ENCODE results near the gene SMKR1.
"Not testable (repeated sequence)": the region's sequence is repeated elsewhere in the genome, so short reads cannot be mapped to it uniquely, and the experiment has no call there.

SMKR1 gene

GRCh38 chr7:129522971-129523340 is 20.6 kb downstream of the SMKR1 start:
- Histone ChIP-seq H3K9me3 (ENCODE audit: insufficient read depth, low read depth, low read length) (peaks cover 1% of the 10 kb centered on the region), H3K4me2 (ENCODE audit: low read length) (no peak overlapping the region), H2BK120ac (ENCODE audit: insufficient read depth, low read length, poor library complexity) (no peak overlapping the region), H3K36me3 (ENCODE audit: control insufficient read depth in 1 of 2, insufficient read depth in 2 of 2, low read length in 2 of 2) (no peaks in the 10 kb centered on the region), H2AFZ (ENCODE audit: insufficient read depth, low read length, poor library complexity) (no peak overlapping the region), H3K9ac (ENCODE audit: low read length) (no peak overlapping the region), H3K23ac (ENCODE audit: low read length) (no peak overlapping the region), H3K4me3 (ENCODE audit: low read depth, low read length) (no peak overlapping the region), H3K18ac (ENCODE audit: low read length) (no peak overlapping the region), H3K4me1 (ENCODE audit: control insufficient read depth in 1 of 2, insufficient read depth in 2 of 2, low read length in 2 of 2) (no peaks in the 10 kb centered on the region), H4K91ac (ENCODE audit: low read depth, low read length) (no peak overlapping the region), H3K79me2 (ENCODE audit: control insufficient read depth, insufficient read depth, low read length, poor library complexity) (no peaks in the 10 kb centered on the region), H3K4ac (ENCODE audit: low read depth, low read length) (no peak overlapping the region), H3K27ac (ENCODE audit: low read depth, low read length) (no peak overlapping the region), H2BK5ac (ENCODE audit: low read depth, low read length, poor library complexity) (no peak overlapping the region), H2AK5ac (ENCODE audit: low read length) (no peak overlapping the region), H2BK12ac (ENCODE audit: low read length) (no peak overlapping the region), H4K8ac (ENCODE audit: low read depth, low read length) (no peak overlapping the region), H3K14ac (ENCODE audit: low read length) (no peak overlapping the region), H3K79me1 (ENCODE audit: low read length) (no peaks in the 10 kb centered on the region), H4K12ac (ENCODE audit: low read depth, low read length) (no peak overlapping the region), H3K27me3 (ENCODE audit: insufficient read depth, low read length) (no peaks in the 10 kb centered on the region)
- DNase-seq, result no peak
- no CpG with 5 or more reads among the region's 5 CpGs for WGBS (ENCODE audit: extremely low coverage, insufficient coverage, insufficient read length)

- no peak for DNase-seq
- Histone ChIP-seq H2AK5ac (ENCODE audit: low read length) (no peak overlapping the region), H3K27me3 (ENCODE audit: insufficient read depth, low read length) (no peaks in the 10 kb centered on the region), H3K79me1 (ENCODE audit: low read length) (no peaks in the 10 kb centered on the region), H3K79me2 (ENCODE audit: control insufficient read depth, insufficient read depth, low read length, poor library complexity) (no peaks in the 10 kb centered on the region), H2BK12ac (ENCODE audit: low read length) (no peak overlapping the region), H3K4me1 (ENCODE audit: control insufficient read depth in 1 of 2, insufficient read depth in 2 of 2, low read length in 2 of 2) (no peaks in the 10 kb centered on the region), H3K9ac (ENCODE audit: low read length) (no peak overlapping the region), H4K12ac (ENCODE audit: low read depth, low read length) (no peak overlapping the region), H2BK120ac (ENCODE audit: insufficient read depth, low read length, poor library complexity) (no peak overlapping the region), H3K23ac (ENCODE audit: low read length) (no peak overlapping the region), H3K4me2 (ENCODE audit: low read length) (no peak overlapping the region), H3K14ac (ENCODE audit: low read length) (no peak overlapping the region), H2AFZ (ENCODE audit: insufficient read depth, low read length, poor library complexity) (no peak overlapping the region), H2BK5ac (ENCODE audit: low read depth, low read length, poor library complexity) (no peak overlapping the region), H3K27ac (ENCODE audit: low read depth, low read length) (no peak overlapping the region), H4K91ac (ENCODE audit: low read depth, low read length) (no peak overlapping the region), H3K36me3 (ENCODE audit: control insufficient read depth in 1 of 2, insufficient read depth in 2 of 2, low read length in 2 of 2) (no peaks in the 10 kb centered on the region), H3K18ac (ENCODE audit: low read length) (no peak overlapping the region), H3K9me3 (ENCODE audit: insufficient read depth, low read depth, low read length) (no peaks in the 10 kb centered on the region), H3K4me3 (ENCODE audit: low read depth, low read length) (no peak overlapping the region), H3K4ac (ENCODE audit: low read depth, low read length) (no peak overlapping the region), H4K8ac (ENCODE audit: low read depth, low read length) (no peak overlapping the region)
- no CpG with 5 or more reads among the region's 3 CpGs for WGBS (ENCODE audit: extremely low coverage, insufficient coverage, insufficient read length)
Observed at GRCh38 chr7:129523924-129524323, 21.6 kb downstream of the SMKR1 start.

DNA sequence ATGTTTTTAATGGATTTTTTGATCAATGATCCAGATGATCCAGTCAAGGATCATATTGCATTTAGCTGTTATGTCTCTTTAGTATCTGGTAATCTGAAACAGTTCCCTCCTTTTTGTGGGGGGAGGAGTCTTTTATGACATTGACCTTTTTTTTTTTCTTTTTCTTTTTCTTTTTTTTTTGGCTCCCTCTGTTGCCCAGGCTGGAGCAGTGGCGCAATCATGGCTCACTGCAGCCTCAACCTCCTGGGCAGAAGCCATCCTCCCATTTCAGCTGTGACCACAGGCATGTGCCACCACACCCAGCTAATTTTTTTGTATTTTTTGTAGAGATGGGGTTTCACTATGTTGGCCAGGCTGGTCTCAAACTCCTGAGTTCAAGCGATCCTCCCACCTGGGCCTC is 22.1 kb downstream of the SMKR1 start:
- not testable (repeated sequence) for H4K8ac ChIP-seq (ENCODE audit: low read depth, low read length); DNase-seq; H2BK12ac ChIP-seq (ENCODE audit: low read length); H3K9ac ChIP-seq (ENCODE audit: low read length); H3K4me1 ChIP-seq (ENCODE audit: control insufficient read depth in 1 of 2, insufficient read depth in 2 of 2, low read length in 2 of 2); H3K27me3 ChIP-seq (ENCODE audit: insufficient read depth, low read length); H3K79me1 ChIP-seq (ENCODE audit: low read length); H3K4ac ChIP-seq (ENCODE audit: low read depth, low read length); H4K12ac ChIP-seq (ENCODE audit: low read depth, low read length); H2AK5ac ChIP-seq (ENCODE audit: low read length); H3K18ac ChIP-seq (ENCODE audit: low read length); H3K36me3 ChIP-seq (ENCODE audit: control insufficient read depth in 1 of 2, insufficient read depth in 2 of 2, low read length in 2 of 2); H3K27ac ChIP-seq (ENCODE audit: low read depth, low read length); H3K9me3 ChIP-seq (ENCODE audit: insufficient read depth, low read depth, low read length); H3K23ac ChIP-seq (ENCODE audit: low read length); H4K91ac ChIP-seq (ENCODE audit: low read depth, low read length); H2BK120ac ChIP-seq (ENCODE audit: insufficient read depth, low read length, poor library complexity); H2AFZ ChIP-seq (ENCODE audit: insufficient read depth, low read length, poor library complexity); H3K4me3 ChIP-seq (ENCODE audit: low read depth, low read length); H3K14ac ChIP-seq (ENCODE audit: low read length); H2BK5ac ChIP-seq (ENCODE audit: low read depth, low read length, poor library complexity); H3K79me2 ChIP-seq (ENCODE audit: control insufficient read depth, insufficient read depth, low read length, poor library complexity); H3K4me2 ChIP-seq (ENCODE audit: low read length)
- WGBS (ENCODE audit: extremely low coverage, insufficient coverage, insufficient read length), result no CpG with 5 or more reads among the region's 2 CpGs

DNA sequence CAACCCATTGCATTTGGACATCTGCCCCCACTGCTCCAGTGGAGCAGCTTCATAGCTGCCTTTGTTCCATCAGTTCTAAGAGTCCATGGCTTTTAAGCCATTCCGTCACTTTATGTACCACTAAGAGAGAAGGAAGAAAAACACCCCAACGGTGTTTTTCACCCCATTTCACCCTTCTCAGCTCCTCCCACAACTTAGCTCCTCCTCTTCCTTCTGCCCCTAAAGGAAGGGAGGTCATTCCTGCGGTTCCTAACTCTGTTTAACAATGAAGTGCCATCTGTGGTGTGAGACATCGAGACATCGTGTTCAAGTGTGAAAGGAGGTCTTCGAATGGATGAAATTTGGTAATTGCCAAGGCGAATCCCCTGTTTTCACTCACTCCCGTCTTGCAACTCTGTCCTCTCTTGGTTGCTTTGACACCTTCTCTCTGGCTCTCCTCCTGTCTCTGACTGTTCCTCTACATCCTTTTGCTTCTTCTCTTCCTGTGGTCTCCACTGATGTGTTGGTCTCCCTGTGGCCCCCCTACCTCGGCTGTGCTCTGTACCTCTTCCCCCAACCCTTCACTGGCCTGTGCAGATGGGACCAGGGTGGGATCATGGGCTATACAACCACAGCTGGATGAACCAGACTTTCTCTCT is 23.0 kb downstream of the SMKR1 start:
- no peak overlapping the region for H2BK12ac ChIP-seq (ENCODE audit: low read length)
- no peak overlapping the region for H3K9ac ChIP-seq (ENCODE audit: low read length)
- H3K79me2 ChIP-seq (ENCODE audit: control insufficient read depth, insufficient read depth, low read length, poor library complexity), result no peaks in the 10 kb centered on the region
- no peak overlapping the region for H3K4ac ChIP-seq (ENCODE audit: low read depth, low read length)
- no peaks in the 10 kb centered on the region for H3K9me3 ChIP-seq (ENCODE audit: insufficient read depth, low read depth, low read length)
- no peaks in the 10 kb centered on the region for H3K36me3 ChIP-seq (ENCODE audit: control insufficient read depth in 1 of 2, insufficient read depth in 2 of 2, low read length in 2 of 2)
- no CpG with 5 or more reads among the region's 9 CpGs for WGBS (ENCODE audit: extremely low coverage, insufficient coverage, insufficient read length)
- no peak overlapping the region for H4K91ac ChIP-seq (ENCODE audit: low read depth, low read length)
- no peak overlapping the region for H2BK5ac ChIP-seq (ENCODE audit: low read depth, low read length, poor library complexity)
- H3K4me2 ChIP-seq (ENCODE audit: low read length), result no peak overlapping the region
- no peaks in the 10 kb centered on the region for H3K27me3 ChIP-seq (ENCODE audit: insufficient read depth, low read length)
- no peak overlapping the region for H4K12ac ChIP-seq (ENCODE audit: low read depth, low read length)
- no peak overlapping the region for H3K18ac ChIP-seq (ENCODE audit: low read length)
- DNase-seq, result no peak
- H3K14ac ChIP-seq (ENCODE audit: low read length), result no peak overlapping the region
- H3K27ac ChIP-seq (ENCODE audit: low read depth, low read length), result no peak overlapping the region
- no peak overlapping the region for H3K23ac ChIP-seq (ENCODE audit: low read length)
- H3K79me1 ChIP-seq (ENCODE audit: low read length), result no peaks in the 10 kb centered on the region
- H2AFZ ChIP-seq (ENCODE audit: insufficient read depth, low read length, poor library complexity), result no peak overlapping the region
- H4K8ac ChIP-seq (ENCODE audit: low read depth, low read length), result no peak overlapping the region
- H2BK120ac ChIP-seq (ENCODE audit: insufficient read depth, low read length, poor library complexity), result no peak overlapping the region
- H3K4me3 ChIP-seq (ENCODE audit: low read depth, low read length), result no peak overlapping the region
- peaks cover 0 to 7% of the 10 kb centered on the region in 2 experiments for H3K4me1 ChIP-seq (ENCODE audit: control insufficient read depth in 1 of 2, insufficient read depth in 2 of 2, low read length in 2 of 2)
- H2AK5ac ChIP-seq (ENCODE audit: low read length), result no peak overlapping the region
